Gastroesophageal sphincter (tissue), 3 donors: Measurements from ENCODE around the gene CCND1.

ENCODE experiments used
- POLR2AphosphoS5 ChIP-seq: sonication (generic); formaldehyde crosslinking; IDR thresholded peaks from one replicate; pipeline ENCODE4 v1.6.1; 2017; ENCODE audit warnings: antibody characterized with exemption
- TF ChIP-seq, protein P1 (sequence below), 4 experiments: fragments of 200-600 bp in 2 of 4; fragments of 450-650 bp in 2 of 4; sonication (generic) in 1 of 4; IDR thresholded peaks; one replicate each; pipeline ENCODE4 v1.5.1; 2017 to 2019; ENCODE audit warnings: antibody characterized with exemption in 4 of 4, mild to moderate bottlenecking in 2 of 4, moderate library complexity in 2 of 4

GRCh38 chr11:69667619-69668604 is 27.0 kb downstream of the CCND1 start:
- TF ChIP-seq POLR2AphosphoS5, result no peak
- TF ChIP-seq, protein P1, sequence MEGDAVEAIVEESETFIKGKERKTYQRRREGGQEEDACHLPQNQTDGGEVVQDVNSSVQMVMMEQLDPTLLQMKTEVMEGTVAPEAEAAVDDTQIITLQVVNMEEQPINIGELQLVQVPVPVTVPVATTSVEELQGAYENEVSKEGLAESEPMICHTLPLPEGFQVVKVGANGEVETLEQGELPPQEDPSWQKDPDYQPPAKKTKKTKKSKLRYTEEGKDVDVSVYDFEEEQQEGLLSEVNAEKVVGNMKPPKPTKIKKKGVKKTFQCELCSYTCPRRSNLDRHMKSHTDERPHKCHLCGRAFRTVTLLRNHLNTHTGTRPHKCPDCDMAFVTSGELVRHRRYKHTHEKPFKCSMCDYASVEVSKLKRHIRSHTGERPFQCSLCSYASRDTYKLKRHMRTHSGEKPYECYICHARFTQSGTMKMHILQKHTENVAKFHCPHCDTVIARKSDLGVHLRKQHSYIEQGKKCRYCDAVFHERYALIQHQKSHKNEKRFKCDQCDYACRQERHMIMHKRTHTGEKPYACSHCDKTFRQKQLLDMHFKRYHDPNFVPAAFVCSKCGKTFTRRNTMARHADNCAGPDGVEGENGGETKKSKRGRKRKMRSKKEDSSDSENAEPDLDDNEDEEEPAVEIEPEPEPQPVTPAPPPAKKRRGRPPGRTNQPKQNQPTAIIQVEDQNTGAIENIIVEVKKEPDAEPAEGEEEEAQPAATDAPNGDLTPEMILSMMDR (IDR thresholded peaks at IDR 0.05), result no peak
